K562 (cell line): ENCODE measurements around the gene DOLK. TPM values are rescaled to one million over a fixed set of nuclear protein-coding genes. Genes with fewer than 3 reads are reported as not detected.
A peak's percentile ranks its signal among the peaks of the same experiment; 100 is the strongest.

Source experiments
- ADNP ChIP-seq: fragments of 200-800 bp; sonication (Bioruptor generic); IDR thresholded peaks from 2 replicates; pipeline ENCODE4 v1.6.1; 2016; ENCODE audit warnings: missing genetic modification characterization, missing compliant biosample characterization
- HIVEP1 ChIP-seq: fragments of 250-450 bp; sonication (Bioruptor Pico); IDR thresholded peaks from 2 replicates; pipeline ENCODE4 v1.4.0; 2020; ENCODE audit warnings: mild to moderate bottlenecking
- KDM5B ChIP-seq: fragments of 200-600 bp; sonication (generic); IDR thresholded peaks from 2 replicates; pipeline ENCODE4 v1.6.1; 2012; ENCODE audit warnings: low read depth, mild to moderate bottlenecking, moderate library complexity, low read length, control low read depth, inconsistent platforms; ENCODE audit not compliant: insufficient replicate concordance
- NFE2 ChIP-seq: IDR thresholded peaks from 2 replicates; pipeline ENCODE4 v1.6.1; 2014; ENCODE audit warnings: antibody characterized with exemption, low read depth
- SMAD2 ChIP-seq: fragments of 150-350 bp; IDR thresholded peaks from 2 replicates; pipeline ENCODE4 v1.6.1; 2014; ENCODE audit warnings: low read depth, mild to moderate bottlenecking, low read length
- SMARCB1 ChIP-seq: IDR thresholded peaks from 2 replicates; pipeline ENCODE4 v1.6.1; 2011; ENCODE audit warnings: improper control_type of control experiment, low read depth; ENCODE audit not compliant: insufficient read length
- SPI1 ChIP-seq: IDR thresholded peaks from 2 replicates; pipeline ENCODE4 v1.6.1; 2011; ENCODE audit warnings: low read depth, low read length, control low read depth, borderline replicate concordance
- U2AF2 ChIP-seq: fragments of 200-400 bp; formaldehyde crosslinking; optimal IDR thresholded peaks from 2 replicates; pipeline ENCODE3; 2017; ENCODE audit warnings: low read depth, mild to moderate bottlenecking, low read length
- ZNF12 ChIP-seq: sonication (generic); formaldehyde crosslinking; IDR thresholded peaks from 2 replicates; pipeline ENCODE4 v1.4.0; 2020; ENCODE audit warnings: mild to moderate bottlenecking, missing genetic modification reagents
- ZNF146 ChIP-seq: IDR thresholded peaks from one replicate; pipeline ENCODE4 v1.6.1; 2018; ENCODE audit warnings: missing compliant biosample characterization; ENCODE audit not compliant: unreplicated experiment
- ZNF232 ChIP-seq: sonication (generic); formaldehyde crosslinking; IDR thresholded peaks from 2 replicates; pipeline ENCODE4 v1.8.0; 2022; ENCODE audit warnings: mild to moderate bottlenecking, missing genetic modification reagents
- ZSCAN29 ChIP-seq: fragments of 450-650 bp; IDR thresholded peaks from 2 replicates; pipeline ENCODE4 v1.6.1; 2017
- polyA plus RNA-seq, 8 experiments: library from polyadenylated mRNA; depleted of rRNA in 4 of 8; stranded (reverse) in 5 of 8; unstranded in 3 of 8; fragments of >200 nt; fragmentation: Nextera tagmentation in 2 of 8; fragmentation: Illumina TruSeq in 1 of 8; extraction: Ambion mirVana in 2 of 8; extraction: Trizol in 1 of 8; gene quantifications; 2 replicates each; pipeline versions ENCODE4 v1.2.1 to v1.2.3, GENCODE V29; 2011 to 2014; ENCODE audit warnings: inconsistent platforms in 1 of 8, missing spikeins in 1 of 8
- total RNA-seq, 7 experiments: library from RNA; depleted of rRNA in 6 of 7; stranded (reverse); fragments of >200 nt in 6 of 7; fragmentation: Illumina TruSeq in 2 of 7; extraction: Trizol in 2 of 7; gene quantifications; 2 replicates each; pipeline versions ENCODE4 v1.2.1 to v1.2.3, GENCODE V29; 2011 to 2021; ENCODE audit warnings: low replicate concordance in 1 of 7
- TF ChIP-seq, protein P1 (sequence below): sonication (generic); formaldehyde crosslinking; IDR thresholded peaks from 2 replicates; pipeline ENCODE4 v1.8.0; 2023; ENCODE audit warnings: mild to moderate bottlenecking, missing genetic modification reagents
- TF ChIP-seq, protein P2 (sequence below), 2 experiments: fragments of 450-650 bp; formaldehyde crosslinking in 1 of 2; IDR thresholded peaks; 2 replicates each; pipeline versions ENCODE4 v1.4.0 to v1.6.1; 2014 to 2020; ENCODE audit warnings: mild to moderate bottlenecking in 2 of 2, borderline replicate concordance in 1 of 2, low read depth in 1 of 2

The DOLK gene
- total and polyA plus RNA-seq, 9 of the 15 experiments (the other 6 are each of a cell fraction or from before 2014, with no cell fraction given): 2.6 to 14.2 (median 11.7) TPM

DNA sequence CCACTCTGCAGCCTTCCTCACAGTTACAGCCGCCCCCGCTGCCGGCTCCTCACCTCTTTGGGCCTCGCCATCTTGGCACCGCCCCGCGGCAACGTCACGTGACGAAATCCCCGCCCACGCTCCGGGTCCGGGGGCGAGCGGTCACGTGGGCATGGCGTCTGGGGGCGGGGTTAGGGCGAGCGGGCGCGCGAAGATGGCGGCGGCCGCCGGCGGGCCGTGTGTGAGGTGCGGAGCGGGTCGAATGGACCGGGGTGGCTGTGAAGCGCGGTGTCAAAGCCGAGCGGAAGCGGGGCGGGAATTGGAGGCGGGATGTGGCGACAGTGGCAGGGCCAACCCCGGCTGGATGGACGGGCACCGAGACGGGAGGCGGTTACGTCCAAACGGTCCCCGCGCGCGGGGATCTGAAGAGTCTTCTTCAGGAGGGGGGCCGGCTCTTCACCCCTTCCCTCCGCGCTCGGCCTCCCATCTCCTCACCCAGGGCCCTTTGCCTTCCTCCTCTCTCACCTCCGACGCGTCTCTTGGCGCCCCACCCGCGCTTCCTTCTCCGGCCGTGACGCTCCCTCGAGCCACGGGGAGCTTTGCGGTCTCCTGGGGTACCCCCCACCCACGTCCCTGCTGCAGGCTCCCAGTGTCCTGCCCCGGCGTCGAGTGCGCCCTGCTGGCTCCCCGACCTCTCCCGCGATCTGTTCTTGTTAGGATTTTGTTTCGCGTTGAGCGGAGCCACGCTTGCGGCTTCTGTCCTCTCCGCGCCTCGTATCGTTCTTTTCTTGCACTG is at the start of gene DOLK, which contains the start of gene NUP188 (continued):
- TF ChIP-seq ZNF12 (CRISPR knock-in tag) (no peak; the same call in 1 of the 2 replicates), U2AF2 (no peak), KDM5B (peak; percentile 94), HIVEP1 (CRISPR knock-in tag) (no peak), ADNP (tag) (no peak), ZNF146 (no peak), SMAD2 (no peak), SPI1 (no peak), NFE2 (0 out of 2 replicates have a peak, but pooled peaks have one; percentile 7), ZNF232 (0 out of 2 replicates have a peak, but pooled peaks have one; percentile 44), ZSCAN29 (0 out of 2 replicates have a peak, but pooled peaks have one; percentile 62), SMARCB1 (no peak)
- TF ChIP-seq, protein P1, sequence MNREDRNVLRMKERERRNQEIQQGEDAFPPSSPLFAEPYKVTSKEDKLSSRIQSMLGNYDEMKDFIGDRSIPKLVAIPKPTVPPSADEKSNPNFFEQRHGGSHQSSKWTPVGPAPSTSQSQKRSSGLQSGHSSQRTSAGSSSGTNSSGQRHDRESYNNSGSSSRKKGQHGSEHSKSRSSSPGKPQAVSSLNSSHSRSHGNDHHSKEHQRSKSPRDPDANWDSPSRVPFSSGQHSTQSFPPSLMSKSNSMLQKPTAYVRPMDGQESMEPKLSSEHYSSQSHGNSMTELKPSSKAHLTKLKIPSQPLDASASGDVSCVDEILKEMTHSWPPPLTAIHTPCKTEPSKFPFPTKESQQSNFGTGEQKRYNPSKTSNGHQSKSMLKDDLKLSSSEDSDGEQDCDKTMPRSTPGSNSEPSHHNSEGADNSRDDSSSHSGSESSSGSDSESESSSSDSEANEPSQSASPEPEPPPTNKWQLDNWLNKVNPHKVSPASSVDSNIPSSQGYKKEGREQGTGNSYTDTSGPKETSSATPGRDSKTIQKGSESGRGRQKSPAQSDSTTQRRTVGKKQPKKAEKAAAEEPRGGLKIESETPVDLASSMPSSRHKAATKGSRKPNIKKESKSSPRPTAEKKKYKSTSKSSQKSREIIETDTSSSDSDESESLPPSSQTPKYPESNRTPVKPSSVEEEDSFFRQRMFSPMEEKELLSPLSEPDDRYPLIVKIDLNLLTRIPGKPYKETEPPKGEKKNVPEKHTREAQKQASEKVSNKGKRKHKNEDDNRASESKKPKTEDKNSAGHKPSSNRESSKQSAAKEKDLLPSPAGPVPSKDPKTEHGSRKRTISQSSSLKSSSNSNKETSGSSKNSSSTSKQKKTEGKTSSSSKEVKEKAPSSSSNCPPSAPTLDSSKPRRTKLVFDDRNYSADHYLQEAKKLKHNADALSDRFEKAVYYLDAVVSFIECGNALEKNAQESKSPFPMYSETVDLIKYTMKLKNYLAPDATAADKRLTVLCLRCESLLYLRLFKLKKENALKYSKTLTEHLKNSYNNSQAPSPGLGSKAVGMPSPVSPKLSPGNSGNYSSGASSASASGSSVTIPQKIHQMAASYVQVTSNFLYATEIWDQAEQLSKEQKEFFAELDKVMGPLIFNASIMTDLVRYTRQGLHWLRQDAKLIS: peak; percentile 58; the same call in 1 of the 2 replicates
- TF ChIP-seq, protein P2, sequence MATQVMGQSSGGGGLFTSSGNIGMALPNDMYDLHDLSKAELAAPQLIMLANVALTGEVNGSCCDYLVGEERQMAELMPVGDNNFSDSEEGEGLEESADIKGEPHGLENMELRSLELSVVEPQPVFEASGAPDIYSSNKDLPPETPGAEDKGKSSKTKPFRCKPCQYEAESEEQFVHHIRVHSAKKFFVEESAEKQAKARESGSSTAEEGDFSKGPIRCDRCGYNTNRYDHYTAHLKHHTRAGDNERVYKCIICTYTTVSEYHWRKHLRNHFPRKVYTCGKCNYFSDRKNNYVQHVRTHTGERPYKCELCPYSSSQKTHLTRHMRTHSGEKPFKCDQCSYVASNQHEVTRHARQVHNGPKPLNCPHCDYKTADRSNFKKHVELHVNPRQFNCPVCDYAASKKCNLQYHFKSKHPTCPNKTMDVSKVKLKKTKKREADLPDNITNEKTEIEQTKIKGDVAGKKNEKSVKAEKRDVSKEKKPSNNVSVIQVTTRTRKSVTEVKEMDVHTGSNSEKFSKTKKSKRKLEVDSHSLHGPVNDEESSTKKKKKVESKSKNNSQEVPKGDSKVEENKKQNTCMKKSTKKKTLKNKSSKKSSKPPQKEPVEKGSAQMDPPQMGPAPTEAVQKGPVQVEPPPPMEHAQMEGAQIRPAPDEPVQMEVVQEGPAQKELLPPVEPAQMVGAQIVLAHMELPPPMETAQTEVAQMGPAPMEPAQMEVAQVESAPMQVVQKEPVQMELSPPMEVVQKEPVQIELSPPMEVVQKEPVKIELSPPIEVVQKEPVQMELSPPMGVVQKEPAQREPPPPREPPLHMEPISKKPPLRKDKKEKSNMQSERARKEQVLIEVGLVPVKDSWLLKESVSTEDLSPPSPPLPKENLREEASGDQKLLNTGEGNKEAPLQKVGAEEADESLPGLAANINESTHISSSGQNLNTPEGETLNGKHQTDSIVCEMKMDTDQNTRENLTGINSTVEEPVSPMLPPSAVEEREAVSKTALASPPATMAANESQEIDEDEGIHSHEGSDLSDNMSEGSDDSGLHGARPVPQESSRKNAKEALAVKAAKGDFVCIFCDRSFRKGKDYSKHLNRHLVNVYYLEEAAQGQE (IDR thresholded peaks at IDR 0.05; ENCODE audit: borderline replicate concordance): peak; percentile 96
- TF ChIP-seq, protein P2 (CRISPR knock-in tag; IDR thresholded peaks at IDR 0.05; ENCODE audit: low read depth): 0 out of 2 replicates have a peak, but pooled peaks have one; percentile 45
